ENCODE data around the gene SRP54.

SRP54 gene

DNA sequence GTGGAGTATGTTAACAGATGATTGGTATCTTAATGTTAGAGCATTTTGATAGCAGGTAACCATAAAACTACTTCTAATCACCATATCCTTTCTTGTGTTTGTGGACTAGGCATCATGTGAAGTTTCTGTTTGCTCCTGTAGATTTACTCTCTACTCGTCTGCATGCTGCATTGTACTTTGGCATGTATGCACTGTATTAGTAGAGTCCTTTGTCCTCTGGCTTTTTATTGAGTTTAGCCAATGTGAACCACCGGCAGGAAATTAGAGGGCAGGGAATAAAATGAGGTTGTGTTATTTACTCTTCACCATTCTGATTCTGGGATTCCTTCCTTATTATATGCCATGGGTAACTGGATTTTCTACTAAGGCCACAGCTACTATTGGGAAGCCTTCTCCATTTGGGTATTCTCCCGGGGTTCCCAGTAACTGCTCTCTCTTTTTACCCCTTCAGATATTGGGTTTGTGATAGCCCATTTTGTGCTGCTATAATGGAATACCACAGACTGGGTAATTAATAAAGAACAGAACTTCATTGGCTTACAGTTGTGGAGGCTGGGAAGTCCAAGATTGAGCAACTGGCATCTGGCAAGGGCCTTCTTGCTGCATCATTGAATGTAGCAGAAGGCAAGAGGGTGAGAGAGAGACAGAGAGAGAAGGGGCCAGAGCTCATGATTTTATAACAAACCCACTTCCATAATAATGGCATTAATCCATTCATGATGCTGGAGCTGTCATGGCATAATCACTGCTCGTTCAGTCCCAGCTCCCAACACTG is 85.6 kb downstream of the SRP54 start:
- H3K4me3 ChIP-seq (ENCODE audit: low read depth, low read length), result no peak overlapping the region
- DNase-seq (ENCODE audit: low read depth), result no peak
- TF ChIP-seq, protein P1, sequence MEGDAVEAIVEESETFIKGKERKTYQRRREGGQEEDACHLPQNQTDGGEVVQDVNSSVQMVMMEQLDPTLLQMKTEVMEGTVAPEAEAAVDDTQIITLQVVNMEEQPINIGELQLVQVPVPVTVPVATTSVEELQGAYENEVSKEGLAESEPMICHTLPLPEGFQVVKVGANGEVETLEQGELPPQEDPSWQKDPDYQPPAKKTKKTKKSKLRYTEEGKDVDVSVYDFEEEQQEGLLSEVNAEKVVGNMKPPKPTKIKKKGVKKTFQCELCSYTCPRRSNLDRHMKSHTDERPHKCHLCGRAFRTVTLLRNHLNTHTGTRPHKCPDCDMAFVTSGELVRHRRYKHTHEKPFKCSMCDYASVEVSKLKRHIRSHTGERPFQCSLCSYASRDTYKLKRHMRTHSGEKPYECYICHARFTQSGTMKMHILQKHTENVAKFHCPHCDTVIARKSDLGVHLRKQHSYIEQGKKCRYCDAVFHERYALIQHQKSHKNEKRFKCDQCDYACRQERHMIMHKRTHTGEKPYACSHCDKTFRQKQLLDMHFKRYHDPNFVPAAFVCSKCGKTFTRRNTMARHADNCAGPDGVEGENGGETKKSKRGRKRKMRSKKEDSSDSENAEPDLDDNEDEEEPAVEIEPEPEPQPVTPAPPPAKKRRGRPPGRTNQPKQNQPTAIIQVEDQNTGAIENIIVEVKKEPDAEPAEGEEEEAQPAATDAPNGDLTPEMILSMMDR (IDR thresholded peaks at IDR 0.05; ENCODE audit: insufficient read depth, low read depth, low read length, missing control alignments), result no peak

DNA sequence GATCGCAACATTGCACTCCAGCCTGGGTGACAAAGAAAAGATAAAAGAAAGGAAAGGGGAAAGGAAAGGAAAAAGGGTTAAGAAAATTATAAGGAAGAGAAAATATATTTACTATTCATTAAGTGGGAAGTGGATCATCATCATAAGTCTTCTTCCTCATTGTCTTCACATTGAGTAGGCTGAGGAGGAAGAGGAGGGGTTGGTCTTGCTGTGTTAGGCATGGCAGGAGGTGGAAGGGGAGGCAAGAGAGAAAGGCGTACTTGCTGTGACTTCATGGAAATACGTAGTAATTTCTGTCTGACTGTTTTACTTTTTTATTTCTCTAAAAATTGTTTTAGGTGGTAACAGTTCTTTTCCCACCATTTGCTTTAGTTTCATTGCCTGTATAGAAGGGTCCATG is 89.4 kb downstream of the SRP54 start:
- H3K4me3 ChIP-seq (ENCODE audit: low read depth, low read length), result no peak overlapping the region
- TF ChIP-seq, protein P1 (IDR thresholded peaks at IDR 0.05; ENCODE audit: insufficient read depth, low read depth, low read length, missing control alignments), result no peak
- DNase-seq (ENCODE audit: low read depth), result no peak

DNA sequence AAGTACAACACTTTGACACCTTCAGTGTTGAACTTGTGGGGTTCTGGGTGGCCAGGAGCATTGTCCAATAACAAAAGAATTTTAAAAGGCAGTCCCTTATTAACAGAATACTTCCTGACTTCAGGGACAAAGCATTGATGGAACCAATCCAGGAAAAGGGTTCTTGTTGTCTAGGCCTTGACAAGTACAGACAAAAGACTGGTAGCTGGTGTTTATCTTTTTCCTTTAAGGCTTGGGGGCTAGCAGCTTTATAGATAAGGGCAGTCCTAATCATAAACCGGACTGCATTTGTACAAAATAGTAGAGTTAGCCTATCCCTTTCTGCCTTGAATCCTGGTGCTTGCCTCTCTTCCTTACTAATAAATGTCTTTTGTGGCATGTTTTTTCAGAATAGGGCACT is 90.7 kb downstream of the SRP54 start:
- DNase-seq (ENCODE audit: low read depth), result no peak

DNA sequence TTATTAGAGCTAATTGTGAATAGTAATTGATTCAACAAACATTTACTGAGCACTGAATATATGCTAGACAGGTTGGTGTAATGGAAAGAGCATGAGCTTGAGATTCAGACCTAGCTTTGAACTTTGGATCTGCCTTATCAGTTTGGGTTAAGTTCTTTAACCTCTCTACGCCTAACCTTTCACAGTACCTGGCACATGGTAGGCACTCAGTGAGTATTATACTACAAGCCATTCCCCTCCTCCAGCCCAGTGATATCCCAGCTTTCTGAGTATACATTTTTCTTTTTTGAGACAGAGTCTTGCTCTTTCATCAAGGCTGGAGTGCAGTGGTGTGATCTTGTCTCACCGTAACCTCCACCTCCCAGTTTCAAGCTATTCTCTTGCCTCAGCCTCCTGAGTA is 95.3 kb downstream of the SRP54 start:
- TF ChIP-seq, protein P1 (IDR thresholded peaks at IDR 0.05; ENCODE audit: insufficient read depth, low read depth, low read length, missing control alignments), result no peak
- H3K4me3 ChIP-seq (ENCODE audit: low read depth, low read length), result no peak overlapping the region
- DNase-seq (ENCODE audit: low read depth), result no peak

More for the DNA sequence above, 90.7 kb downstream of the SRP54 start:
- TF ChIP-seq, protein P1 (IDR thresholded peaks at IDR 0.05; ENCODE audit: insufficient read depth, low read depth, low read length, missing control alignments), result no peak
- no peak overlapping the region for H3K4me3 ChIP-seq (ENCODE audit: low read depth, low read length)
